GM12892 (cell line): Measurements from ENCODE around the gene LAGE3.

Experiments
- POLR2A ChIP-seq: IDR thresholded peaks from 2 replicates; pipeline ENCODE4 v1.6.1; 2011; ENCODE audit warnings: low read depth, low read length, control low read depth
- POLR2AphosphoS5 ChIP-seq: IDR thresholded peaks from 2 replicates; pipeline ENCODE4 v1.6.1; 2011; ENCODE audit warnings: low read depth, low read length, control low read depth
- TAF1 ChIP-seq: IDR thresholded peaks from 2 replicates; pipeline ENCODE4 v1.6.1; 2011; ENCODE audit warnings: low read depth, mild to moderate bottlenecking, control low read depth, low read length, borderline replicate concordance

DNA sequence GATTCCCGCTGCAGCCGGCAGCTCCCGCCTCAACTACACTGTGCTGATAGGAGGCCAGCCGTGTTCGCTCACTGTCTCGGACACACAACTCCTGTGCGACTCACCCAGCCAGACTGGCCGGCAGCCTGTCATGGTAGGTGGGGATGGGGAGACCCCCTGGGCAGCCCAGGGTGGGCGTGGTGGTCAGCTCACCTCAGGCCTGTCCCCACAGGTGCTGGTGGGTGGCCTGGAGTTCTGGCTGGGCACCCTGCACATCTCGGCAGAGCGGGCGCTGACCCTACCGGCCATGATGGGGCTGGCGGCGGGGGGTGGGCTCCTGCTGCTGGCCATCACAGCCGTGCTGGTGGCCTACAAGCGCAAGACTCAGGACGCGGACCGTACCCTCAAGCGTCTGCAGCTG, 11.5 kb downstream of the LAGE3 start:
- TF ChIP-seq POLR2A (no peak), POLR2AphosphoS5 (no peak), TAF1 (no peak)
